ENCODE results near the gene HOXA9. TPM values are rescaled to one million over a fixed set of nuclear protein-coding genes. Genes with fewer than 3 reads are reported as not detected.

HOXA9 gene
- total and polyA plus RNA-seq, 2 of the 4 experiments (the other 2 are of a cell fraction) = 0.18 to 0.32 TPM

DNA sequence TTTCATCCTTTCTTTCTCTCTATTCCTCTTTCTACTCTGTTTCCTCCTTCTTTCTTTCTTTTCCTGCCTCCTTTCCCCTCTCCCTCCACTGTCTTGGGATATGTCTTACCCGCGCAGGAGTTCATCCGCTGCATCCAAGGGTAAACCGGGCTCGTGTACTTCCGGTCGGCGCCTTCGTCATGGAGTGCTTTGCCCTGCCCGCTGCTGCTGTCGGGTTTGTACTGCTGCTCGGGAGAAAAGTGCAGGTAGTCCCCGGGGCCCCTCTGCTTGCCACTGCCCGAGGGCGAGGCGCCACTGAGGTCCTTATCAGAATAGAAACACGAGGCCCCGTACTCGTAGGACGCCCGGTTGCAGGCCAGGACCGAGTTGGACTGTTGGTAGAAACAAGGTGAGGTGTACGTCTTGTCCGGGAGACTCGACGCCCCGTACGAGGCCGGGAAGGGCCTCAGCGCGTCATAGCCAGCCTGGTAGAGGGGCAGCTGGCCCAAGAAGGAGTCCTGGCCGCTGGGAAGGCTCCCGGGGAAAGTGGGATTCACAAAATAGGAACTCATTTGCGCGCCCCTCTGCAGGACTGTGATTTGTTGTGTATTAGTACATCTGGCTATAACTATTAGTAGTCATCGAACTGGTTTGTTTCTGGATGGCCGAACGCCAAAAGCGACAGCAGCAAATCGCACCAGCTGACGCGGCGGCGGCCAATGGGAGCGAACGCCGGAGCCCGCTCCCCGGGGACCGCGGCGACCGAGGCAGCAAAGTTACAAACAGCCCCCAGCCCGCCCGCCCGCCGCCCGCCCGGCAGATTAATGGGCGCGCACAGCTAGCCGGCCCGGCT lies 17.9 kb downstream of the HOXA9 start, which contains the start of gene HOXA6:
Gene HOXA6, minus strand, starts transcription at position 576 of the 832 bp plus-strand sequence. Its CDS starts 25 bp downstream, at position 551.
- no peaks in the 10 kb centered on the region for H3K9me1 ChIP-seq (ENCODE audit: insufficient read depth, low read length)
- H2AFZ ChIP-seq (replicated peaks; ENCODE audit: low read length, poor library complexity) = peak within 1 kb of the TSS; percentile 90
- H3K9ac ChIP-seq (ENCODE audit: low read depth, low read length) = peak within 1 kb of the TSS; percentile 75
- intact Hi-C loops (cut with micrococcal nuclease) = loop anchor here (5.0 kb wide), 1 partner anchor 1055 kb away; no protein-coding TSS in a partner anchor
- peak within 1 kb of the TSS; percentile 82 to 84 for H4K8ac ChIP-seq (ENCODE audit: low read depth in 2 of 2, low read length in 2 of 2)
- POLR2A ChIA-PET (ENCODE audit: unreplicated experiment) = no interaction called here
- H2BK120ac ChIP-seq (ENCODE audit: low read depth, low read length) = peak within 1 kb of the TSS; percentile 56
- peak within 1 kb of the TSS; percentile 84 for H3K4ac ChIP-seq (ENCODE audit: low read depth, low read length)
- peak; percentile 67 for DNase-seq
- peak within 1 kb of the TSS; percentile 78 for H4K5ac ChIP-seq (ENCODE audit: low read depth, low read length)
- 0 out of 2 replicates have a peak within 1 kb of the TSS, but pooled peaks have one; percentile 13 for H3K56ac ChIP-seq (ENCODE audit: extremely low read depth, insufficient read depth, low read length)
- no TSS peak for BruUV-seq (replicated peaks)
- H3K36me3 ChIP-seq (ENCODE audit: control insufficient read depth, insufficient read depth, low read length) = no peaks in the 10 kb centered on the region; the same call in 1 of the 2 replicates
- ATAC-seq (ENCODE audit: low read depth) = no peak
- dilution Hi-C loops (cut with HindIII; ENCODE audit: low sequenced_read_pairs, unreplicated experiment) = no loop called here
- peak within 1 kb of the TSS; percentile 55 for H3K18ac ChIP-seq (ENCODE audit: low read depth, low read length)
- peak within 1 kb of the TSS; percentile 33; the same call in 1 of the 2 replicates for H2BK20ac ChIP-seq (ENCODE audit: low read depth, low read length)
- peaks cover 9 to 27% of the 10 kb centered on the region in 2 experiments; a peak in 3 of 4 replicates for H3K79me1 ChIP-seq (ENCODE audit: low read depth in 1 of 2, low read length in 2 of 2)
- peak within 1 kb of the TSS; percentile 96 for H3K23ac ChIP-seq (ENCODE audit: low read depth, low read length)
- H3K4me3 ChIP-seq (ENCODE audit: insufficient read depth, low read depth, low read length) = peak within 1 kb of the TSS; percentile 38
- peaks cover 13% of the 10 kb centered on the region for H3K4me1 ChIP-seq (ENCODE audit: control insufficient read depth, insufficient read depth, low read length)
- peak within 1 kb of the TSS; percentile 86 for H3K14ac ChIP-seq (replicated peaks; ENCODE audit: low read depth, low read length)
- H3K27me3 ChIP-seq (ENCODE audit: control insufficient read depth, insufficient read depth, low read length) = no peaks in the 10 kb centered on the region
- CTCF ChIA-PET = no interaction called here
- WGBS, 2 experiments (ENCODE audit: extremely low coverage in 2 of 2, insufficient read length in 1 of 2) = 19% methylated on average over 12 of the region's 63 CpGs; no CpG with 5 or more reads in 1 of the 2 experiments
- peak within 1 kb of the TSS; percentile 84 for H3K4me2 ChIP-seq (ENCODE audit: low read depth, low read length)
- H4K20me1 ChIP-seq (ENCODE audit: insufficient read depth, low read length) = no peaks in the 10 kb centered on the region
- H2AK5ac ChIP-seq (ENCODE audit: low read depth, low read length) = peak within 1 kb of the TSS; percentile 79
- H2AK9ac ChIP-seq (replicated peaks; ENCODE audit: low read depth, low read length, poor library complexity) = peak within 1 kb of the TSS; percentile 10
- H2BK5ac ChIP-seq (ENCODE audit: low read depth, low read length, poor library complexity, severe bottlenecking) = peak within 1 kb of the TSS; percentile 64
- TF ChIP-seq, protein P1, sequence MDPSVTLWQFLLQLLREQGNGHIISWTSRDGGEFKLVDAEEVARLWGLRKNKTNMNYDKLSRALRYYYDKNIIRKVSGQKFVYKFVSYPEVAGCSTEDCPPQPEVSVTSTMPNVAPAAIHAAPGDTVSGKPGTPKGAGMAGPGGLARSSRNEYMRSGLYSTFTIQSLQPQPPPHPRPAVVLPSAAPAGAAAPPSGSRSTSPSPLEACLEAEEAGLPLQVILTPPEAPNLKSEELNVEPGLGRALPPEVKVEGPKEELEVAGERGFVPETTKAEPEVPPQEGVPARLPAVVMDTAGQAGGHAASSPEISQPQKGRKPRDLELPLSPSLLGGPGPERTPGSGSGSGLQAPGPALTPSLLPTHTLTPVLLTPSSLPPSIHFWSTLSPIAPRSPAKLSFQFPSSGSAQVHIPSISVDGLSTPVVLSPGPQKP (IDR thresholded peaks at IDR 0.05; ENCODE audit: borderline replicate concordance, low read depth, low read length) = no peak
- no peak for TF ChIP-seq FOS (IDR thresholded peaks at IDR 0.05; ENCODE audit: low read depth, low read length)
- TF ChIP-seq USF2 (IDR thresholded peaks at IDR 0.05; ENCODE audit: low read depth, low read length) = peak; percentile 85
- TF ChIP-seq BHLHE40 (IDR thresholded peaks at IDR 0.05; ENCODE audit: low read depth, low read length) = no peak
- TF ChIP-seq MAZ (IDR thresholded peaks at IDR 0.05; ENCODE audit: borderline replicate concordance, low read depth, low read length) = no peak
- TF ChIP-seq RFX5 (IDR thresholded peaks at IDR 0.05; ENCODE audit: low read depth, low read length) = no peak
- in situ Hi-C loops (cut with MboI; ENCODE audit: low sequenced_read_pairs) = loop anchor here (10.0 kb wide), 1 partner anchor 953 kb away; no protein-coding TSS in a partner anchor
- peak within 1 kb of the TSS; percentile 53; the same call in 2 of the 3 replicates for H2BK15ac ChIP-seq (ENCODE audit: low read depth, low read length)
- peak within 1 kb of the TSS; percentile 84 for H4K91ac ChIP-seq (ENCODE audit: insufficient read depth, low read depth, low read length)
- H3K27ac ChIP-seq (ENCODE audit: insufficient read depth, low read length) = peak within 1 kb of the TSS; percentile 96
- no peaks in the 10 kb centered on the region for H3K9me3 ChIP-seq (ENCODE audit: control insufficient read depth, insufficient read depth, low read length)

Measured in IMR-90 (cell line).